ENCODE data around the gene GPRC5D.

GRCh38 chr12:12960639-12961209 is 8.8 kb upstream of the GPRC5D start:
- TF ChIP-seq POLR2A (IDR thresholded peaks at IDR 0.05) = no peak
- TF ChIP-seq, protein P1, sequence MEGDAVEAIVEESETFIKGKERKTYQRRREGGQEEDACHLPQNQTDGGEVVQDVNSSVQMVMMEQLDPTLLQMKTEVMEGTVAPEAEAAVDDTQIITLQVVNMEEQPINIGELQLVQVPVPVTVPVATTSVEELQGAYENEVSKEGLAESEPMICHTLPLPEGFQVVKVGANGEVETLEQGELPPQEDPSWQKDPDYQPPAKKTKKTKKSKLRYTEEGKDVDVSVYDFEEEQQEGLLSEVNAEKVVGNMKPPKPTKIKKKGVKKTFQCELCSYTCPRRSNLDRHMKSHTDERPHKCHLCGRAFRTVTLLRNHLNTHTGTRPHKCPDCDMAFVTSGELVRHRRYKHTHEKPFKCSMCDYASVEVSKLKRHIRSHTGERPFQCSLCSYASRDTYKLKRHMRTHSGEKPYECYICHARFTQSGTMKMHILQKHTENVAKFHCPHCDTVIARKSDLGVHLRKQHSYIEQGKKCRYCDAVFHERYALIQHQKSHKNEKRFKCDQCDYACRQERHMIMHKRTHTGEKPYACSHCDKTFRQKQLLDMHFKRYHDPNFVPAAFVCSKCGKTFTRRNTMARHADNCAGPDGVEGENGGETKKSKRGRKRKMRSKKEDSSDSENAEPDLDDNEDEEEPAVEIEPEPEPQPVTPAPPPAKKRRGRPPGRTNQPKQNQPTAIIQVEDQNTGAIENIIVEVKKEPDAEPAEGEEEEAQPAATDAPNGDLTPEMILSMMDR (IDR thresholded peaks at IDR 0.05) = no peak
- no peak for TF ChIP-seq EP300 (IDR thresholded peaks at IDR 0.05)
- no peak for TF ChIP-seq POLR2AphosphoS5 (IDR thresholded peaks at IDR 0.05)
